ENCODE measurements around the gene VHLL. TPM values are rescaled to one million over a fixed set of nuclear protein-coding genes. Genes with fewer than 3 reads are reported as not detected.
"Not testable (repeated sequence)": the region's sequence is repeated elsewhere in the genome, so short reads cannot be mapped to it uniquely, and the experiment has no call there.

Gene VHLL
- total and polyA plus RNA-seq, 10 donors = not detected

DNA sequence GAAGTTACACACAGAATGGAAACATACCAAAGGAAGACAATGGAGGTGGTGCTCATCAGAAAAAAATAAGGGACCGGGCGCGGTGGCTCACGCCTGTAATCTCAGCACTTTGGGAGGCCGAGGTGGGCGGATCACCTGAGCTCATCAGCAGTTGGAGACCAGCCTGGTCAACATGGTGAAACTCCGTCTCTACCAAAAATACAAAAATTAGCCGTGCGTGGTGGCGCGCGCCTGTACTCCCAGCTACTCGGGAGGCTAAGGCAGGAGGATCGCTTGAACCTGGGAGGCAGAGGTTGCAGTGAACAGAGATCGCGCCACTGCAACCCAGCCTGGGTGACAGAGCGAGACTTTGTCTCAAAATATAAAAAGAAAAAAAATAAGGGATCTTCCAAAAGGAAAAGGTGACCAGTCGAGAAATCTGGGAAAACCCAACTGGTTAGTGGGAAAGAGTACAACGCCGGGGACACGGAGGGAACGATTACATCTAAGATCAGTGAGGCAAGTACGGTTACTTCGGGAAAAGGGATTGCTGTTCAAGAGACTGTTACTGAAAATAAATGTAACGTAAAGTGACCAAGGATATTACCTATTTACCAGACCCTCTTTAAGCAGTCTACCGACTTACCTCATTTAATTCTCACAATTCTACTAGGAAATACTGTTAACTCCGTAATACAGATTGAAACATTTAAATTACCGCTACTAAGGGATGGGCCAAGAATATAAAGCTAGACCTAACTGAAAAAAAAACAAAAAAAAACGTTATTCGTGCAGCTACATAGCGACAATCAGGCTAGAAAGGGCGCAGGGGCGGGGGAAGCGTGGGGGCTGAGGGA lies 38.2 kb upstream of the VHLL start:
- DNase-seq = peak; percentile 71
- peaks cover 0 to 38% (median 30%) of the 10 kb centered on the region in 6 donors for H3K36me3 ChIP-seq
- peaks cover 14 to 40% (median 29%) of the 10 kb centered on the region in 6 donors for H3K4me1 ChIP-seq
- 34 to 37% (median 35%) methylated on average over 34 of the region's 34 CpGs for WGBS, 5 donors
- H3K4me3 ChIP-seq = peak overlapping the region; percentile 57 to 95 (median 88)
- no peak for TF ChIP-seq POLR2AphosphoS5 (IDR thresholded peaks at IDR 0.05)
- TF ChIP-seq, protein P1, sequence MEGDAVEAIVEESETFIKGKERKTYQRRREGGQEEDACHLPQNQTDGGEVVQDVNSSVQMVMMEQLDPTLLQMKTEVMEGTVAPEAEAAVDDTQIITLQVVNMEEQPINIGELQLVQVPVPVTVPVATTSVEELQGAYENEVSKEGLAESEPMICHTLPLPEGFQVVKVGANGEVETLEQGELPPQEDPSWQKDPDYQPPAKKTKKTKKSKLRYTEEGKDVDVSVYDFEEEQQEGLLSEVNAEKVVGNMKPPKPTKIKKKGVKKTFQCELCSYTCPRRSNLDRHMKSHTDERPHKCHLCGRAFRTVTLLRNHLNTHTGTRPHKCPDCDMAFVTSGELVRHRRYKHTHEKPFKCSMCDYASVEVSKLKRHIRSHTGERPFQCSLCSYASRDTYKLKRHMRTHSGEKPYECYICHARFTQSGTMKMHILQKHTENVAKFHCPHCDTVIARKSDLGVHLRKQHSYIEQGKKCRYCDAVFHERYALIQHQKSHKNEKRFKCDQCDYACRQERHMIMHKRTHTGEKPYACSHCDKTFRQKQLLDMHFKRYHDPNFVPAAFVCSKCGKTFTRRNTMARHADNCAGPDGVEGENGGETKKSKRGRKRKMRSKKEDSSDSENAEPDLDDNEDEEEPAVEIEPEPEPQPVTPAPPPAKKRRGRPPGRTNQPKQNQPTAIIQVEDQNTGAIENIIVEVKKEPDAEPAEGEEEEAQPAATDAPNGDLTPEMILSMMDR (IDR thresholded peaks at IDR 0.05 in 8 of 11, conservative IDR thresholded peaks at IDR 0.05 in 3 of 11) = no peak
- no peak for TF ChIP-seq POLR2A (IDR thresholded peaks at IDR 0.05)
- peak overlapping the region; percentile 22 to 90 (median 86) for H3K27ac ChIP-seq
- no peaks in the 10 kb centered on the region for H3K9me3 ChIP-seq
- intact Hi-C loops (cut with DNase I; ENCODE audit: low total_unique reads) = no loop called here
- no peaks in the 10 kb centered on the region for H3K27me3 ChIP-seq (replicated peaks in 1 of 7)

DNA sequence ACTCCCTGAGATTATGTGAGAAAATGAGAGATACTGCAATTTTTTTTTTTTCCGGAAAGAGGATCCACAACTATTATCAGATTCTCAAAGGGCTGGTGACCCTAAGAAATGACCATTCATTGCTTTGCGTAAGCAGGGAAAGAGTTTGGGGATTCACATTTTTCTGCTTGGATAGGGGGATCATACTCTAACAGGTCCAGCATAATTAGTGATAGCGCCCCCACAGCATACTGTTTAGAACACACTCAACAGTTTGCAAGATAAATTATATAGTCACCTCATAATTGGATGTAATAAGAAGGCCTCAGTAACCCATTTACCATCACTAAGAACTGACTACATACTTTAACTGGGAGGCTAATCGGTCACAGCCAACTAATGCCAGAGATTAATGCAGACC lies 37.1 kb upstream of the VHLL start:
- DNase-seq = no peak
- TF ChIP-seq POLR2AphosphoS5 (IDR thresholded peaks at IDR 0.05) (no peak), POLR2A (IDR thresholded peaks at IDR 0.05) (no peak)
- TF ChIP-seq, protein P1 (IDR thresholded peaks at IDR 0.05 in 8 of 11, conservative IDR thresholded peaks at IDR 0.05 in 3 of 11) = no peak
- Histone ChIP-seq H3K4me3 (peak overlapping the region in 4 of 8 donors; percentile 72 to 91 (median 82)), H3K9me3 (no peaks in the 10 kb centered on the region), H3K27ac (no peak overlapping the region), H3K4me1 (peaks cover 14 to 40% (median 29%) of the 10 kb centered on the region in 6 donors), H3K27me3 (replicated peaks in 1 of 7) (no peaks in the 10 kb centered on the region), H3K36me3 (peaks cover 0 to 48% (median 40%) of the 10 kb centered on the region in 6 donors)
- 79 to 88% (median 83%) methylated on average over 4 of the region's 4 CpGs for WGBS, 5 donors
- intact Hi-C loops (cut with DNase I; ENCODE audit: low total_unique reads) = no loop called here

DNA sequence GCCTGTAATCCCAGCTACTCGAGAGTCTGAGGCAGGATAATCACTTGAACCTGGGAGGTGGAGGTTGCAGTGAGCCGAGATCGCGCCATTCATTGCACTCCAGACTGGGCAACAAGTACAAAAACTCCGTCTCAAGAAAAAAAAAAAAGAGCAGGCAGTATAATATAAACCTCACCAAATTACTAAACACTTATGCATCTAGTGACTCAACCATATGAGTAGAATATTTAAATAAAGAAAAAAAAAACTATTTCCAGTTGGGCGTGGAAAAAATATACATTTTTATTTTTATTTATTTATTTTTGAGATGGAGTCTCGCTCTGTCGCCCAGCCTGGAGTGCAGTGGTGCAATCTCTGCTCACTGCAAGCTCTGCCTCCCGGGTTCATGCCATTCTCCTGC lies 24.1 kb upstream of the VHLL start:
- H3K9me3 ChIP-seq; H3K4me1 ChIP-seq; DNase-seq; intact Hi-C loops (cut with DNase I; ENCODE audit: low total_unique reads); H3K27me3 ChIP-seq (replicated peaks in 1 of 7); H3K4me3 ChIP-seq; H3K27ac ChIP-seq: not testable (repeated sequence)
- H3K36me3 ChIP-seq = peaks cover 0 to 96% (median 77%) of the 10 kb centered on the region in 6 donors
- WGBS, 5 donors = 93 to 97% (median 94%) methylated on average over 9 of the region's 9 CpGs

DNA sequence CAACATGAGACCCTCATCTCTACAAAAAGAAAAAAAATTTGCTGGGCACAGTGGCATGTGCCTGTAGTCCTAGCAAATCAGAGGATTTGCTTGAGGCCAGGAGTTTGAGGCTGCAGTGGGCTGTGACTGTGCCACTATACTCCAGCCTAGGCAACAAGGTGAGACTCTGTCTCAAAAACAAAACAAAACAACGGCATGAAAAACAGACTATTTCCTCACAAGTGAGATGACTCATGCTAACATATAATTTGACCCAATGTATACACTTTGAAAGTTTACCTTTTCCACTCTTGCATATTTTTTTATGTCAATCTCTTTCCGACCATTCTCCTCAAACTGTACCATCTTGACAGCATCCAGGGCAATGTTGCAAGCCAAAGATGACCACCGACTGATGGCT lies 21.5 kb upstream of the VHLL start:
- Histone ChIP-seq H3K27ac (no peak overlapping the region), H3K36me3 (peaks cover 3 to 100% (median 98%) of the 10 kb centered on the region in 6 donors), H3K4me1 (no peaks in the 10 kb centered on the region)

More for the DNA sequence above, 21.5 kb upstream of the VHLL start:
- TF ChIP-seq POLR2AphosphoS5 (IDR thresholded peaks at IDR 0.05) (no peak), POLR2A (IDR thresholded peaks at IDR 0.05) (no peak)
- TF ChIP-seq, protein P1 (IDR thresholded peaks at IDR 0.05 in 8 of 11, conservative IDR thresholded peaks at IDR 0.05 in 3 of 11) = no peak
- Histone ChIP-seq H3K9me3 (no peaks in the 10 kb centered on the region), H3K4me3 (no peak overlapping the region), H3K27me3 (replicated peaks in 1 of 7) (no peaks in the 10 kb centered on the region)
- no peak for DNase-seq
- intact Hi-C loops (cut with DNase I; ENCODE audit: low total_unique reads) = no loop called here
- 83 to 89% (median 86%) methylated on average over 3 of the region's 3 CpGs for WGBS, 5 donors
